ENCODE measurements around the gene CTRL. TPM values are rescaled to one million over a fixed set of nuclear protein-coding genes. Genes with fewer than 3 reads are reported as not detected.
"Not testable (repeated sequence)": the region's sequence is repeated elsewhere in the genome, so short reads cannot be mapped to it uniquely, and the experiment has no call there.

Gene CTRL
- total RNA-seq, 1 donor from 2014 or later: 1.4 TPM

- peak; percentile 47 for DNase-seq
These were observed 8.1 kb downstream of the CTRL start for GRCh38 chr16:67923414-67924116.

GRCh38 chr16:67922740-67923139, 8.9 kb downstream of the CTRL start:
- no peak for DNase-seq

- DNase-seq: no peak
These were observed 9.4 kb downstream of the CTRL start for GRCh38 chr16:67922221-67922620.

GRCh38 chr16:67919622-67920221, 11.9 kb downstream of the CTRL start:
- DNase-seq: no peak

- peak; percentile 59 for DNase-seq
These were observed 13.8 kb downstream of the CTRL start for GRCh38 chr16:67917852-67918236.

- no peak for DNase-seq
These were observed 14.4 kb downstream of the CTRL start for GRCh38 chr16:67917140-67917851.

GRCh38 chr16:67915831-67916723, 15.6 kb downstream of the CTRL start:
- no peak for DNase-seq

- DNase-seq: not testable (repeated sequence)
These were observed 16.2 kb downstream of the CTRL start for GRCh38 chr16:67915496-67915769.

- no peak for DNase-seq
These were observed 16.7 kb downstream of the CTRL start for GRCh38 chr16:67914758-67915495.

GRCh38 chr16:67910158-67910557, 21.5 kb downstream of the CTRL start:
- peak; percentile 70 for DNase-seq

GRCh38 chr16:67909056-67909742, 22.5 kb downstream of the CTRL start:
- no peak for DNase-seq

GRCh38 chr16:67907397-67908180, 24.1 kb downstream of the CTRL start:
- DNase-seq: no peak

GRCh38 chr16:67902831-67903230, 28.8 kb downstream of the CTRL start:
- DNase-seq: no peak

GRCh38 chr16:67901734-67902133, 29.9 kb downstream of the CTRL start:
- no peak for DNase-seq

- no peak for DNase-seq
These were observed 34.4 kb downstream of the CTRL start for GRCh38 chr16:67897231-67897630.

- DNase-seq: no peak
These were observed 37.8 kb downstream of the CTRL start for GRCh38 chr16:67893743-67894399.

- peak; percentile 96 for DNase-seq
These were observed 38.5 kb downstream of the CTRL start, which contains the start of gene PSKH1 for GRCh38 chr16:67892899-67893742. Gene PSKH1, plus strand, starts transcription at chr16:67893254. Its CDS starts 15,496 bp downstream, at chr16:67908750.

- no peak for DNase-seq
These were observed 39.3 kb downstream of the CTRL start for GRCh38 chr16:67892375-67892774.

GRCh38 chr16:67888331-67888730, 43.3 kb downstream of the CTRL start:
- no peak for DNase-seq
